HG02884 (cell line): Measurements from ENCODE around the gene GRM3.
A peak's percentile ranks its signal among the peaks of the same experiment; 100 is the strongest.

Source experiments
- ATAC-seq: cut with Tn5 transposase; IDR thresholded peaks from one replicate; pipeline ENCODE4 v1.9.1; 2021; ENCODE audit warnings: mild to moderate bottlenecking, moderate library complexity; ENCODE audit not compliant: unreplicated experiment

The GRM3 gene

DNA sequence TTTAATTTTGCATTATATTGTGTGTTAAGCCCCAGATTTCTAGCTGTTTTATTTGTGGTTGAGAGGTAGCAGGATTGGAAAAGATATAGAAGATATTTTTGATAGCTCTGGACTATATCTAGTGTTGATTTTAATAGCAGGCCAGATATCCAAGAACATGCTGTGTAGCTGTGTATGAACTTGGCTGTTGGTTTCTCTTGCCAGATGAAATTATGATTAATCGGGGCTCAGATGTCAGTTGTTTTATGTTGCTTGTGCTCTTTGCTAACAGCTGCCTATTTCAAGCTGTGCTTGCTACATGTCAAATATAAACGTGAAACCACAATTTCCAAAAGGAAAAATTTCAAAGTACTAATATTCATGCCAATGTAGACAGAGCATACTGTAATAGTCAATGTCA, 141.1 kb downstream of the GRM3 start:
- ATAC-seq: no peak

DNA sequence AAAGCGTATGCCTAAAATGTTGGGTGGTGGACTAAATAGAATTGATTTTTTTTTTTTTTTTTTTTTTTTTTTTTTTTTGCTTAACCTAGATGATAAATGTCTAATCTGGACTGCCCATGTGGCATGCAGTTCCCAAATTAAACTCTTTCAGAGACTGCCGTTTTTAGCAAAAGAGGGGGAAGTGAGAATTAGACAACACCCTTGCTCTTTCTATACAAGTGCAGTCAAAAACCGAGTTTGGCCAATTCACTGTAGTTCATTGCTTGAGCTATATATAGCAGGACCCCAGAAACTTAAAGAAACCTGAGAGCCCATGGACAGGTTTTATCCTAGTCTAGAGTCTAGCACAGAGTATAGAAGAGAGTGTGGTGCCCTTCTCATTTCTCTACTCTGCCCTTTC, 141.9 kb downstream of the GRM3 start:
- peak; percentile 76 for ATAC-seq

DNA sequence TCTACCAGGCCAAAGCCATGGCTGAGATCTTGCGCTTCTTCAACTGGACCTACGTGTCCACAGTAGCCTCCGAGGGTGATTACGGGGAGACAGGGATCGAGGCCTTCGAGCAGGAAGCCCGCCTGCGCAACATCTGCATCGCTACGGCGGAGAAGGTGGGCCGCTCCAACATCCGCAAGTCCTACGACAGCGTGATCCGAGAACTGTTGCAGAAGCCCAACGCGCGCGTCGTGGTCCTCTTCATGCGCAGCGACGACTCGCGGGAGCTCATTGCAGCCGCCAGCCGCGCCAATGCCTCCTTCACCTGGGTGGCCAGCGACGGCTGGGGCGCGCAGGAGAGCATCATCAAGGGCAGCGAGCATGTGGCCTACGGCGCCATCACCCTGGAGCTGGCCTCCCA, 142.7 kb downstream of the GRM3 start:
- no peak for ATAC-seq

DNA sequence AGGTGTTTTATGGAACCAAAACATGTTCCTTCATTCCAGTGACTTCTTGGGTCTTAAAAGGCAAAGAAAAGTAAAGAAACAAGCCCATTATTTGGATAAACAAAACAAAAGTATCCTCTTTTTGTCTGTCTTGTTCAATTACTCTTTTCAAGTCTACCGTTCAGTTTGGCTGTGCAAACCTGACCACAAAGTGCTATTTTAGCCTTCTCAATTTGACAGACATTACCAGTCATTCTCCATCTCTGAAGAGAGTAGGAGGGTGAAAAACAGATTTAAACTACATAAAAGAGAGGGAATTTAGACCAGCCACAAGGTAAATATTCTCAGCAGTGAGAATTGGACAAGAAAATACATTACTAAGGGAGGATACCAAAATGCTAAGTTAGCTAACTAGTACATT, 145.2 kb downstream of the GRM3 start:
- peak; percentile 49 for ATAC-seq

DNA sequence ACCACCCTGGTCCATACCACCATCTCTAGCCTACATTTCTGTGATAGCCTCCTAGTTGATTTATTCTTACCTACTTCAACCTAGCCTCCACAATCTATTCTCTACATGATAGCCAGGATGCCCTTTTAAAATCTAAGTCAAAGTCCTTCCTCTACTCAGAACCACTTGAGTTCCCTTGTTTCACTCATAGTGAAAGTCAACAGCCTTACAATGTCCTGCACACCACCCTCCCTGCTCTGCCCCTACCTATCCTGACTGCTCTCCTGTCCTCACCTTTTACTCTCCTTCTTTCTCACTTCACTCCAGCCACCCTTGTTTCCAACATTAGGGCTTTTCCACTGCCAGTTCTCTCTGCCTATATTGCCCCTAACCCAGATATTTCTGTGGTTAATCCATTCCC, 146.7 kb downstream of the GRM3 start:
- peak; percentile 63 for ATAC-seq

DNA sequence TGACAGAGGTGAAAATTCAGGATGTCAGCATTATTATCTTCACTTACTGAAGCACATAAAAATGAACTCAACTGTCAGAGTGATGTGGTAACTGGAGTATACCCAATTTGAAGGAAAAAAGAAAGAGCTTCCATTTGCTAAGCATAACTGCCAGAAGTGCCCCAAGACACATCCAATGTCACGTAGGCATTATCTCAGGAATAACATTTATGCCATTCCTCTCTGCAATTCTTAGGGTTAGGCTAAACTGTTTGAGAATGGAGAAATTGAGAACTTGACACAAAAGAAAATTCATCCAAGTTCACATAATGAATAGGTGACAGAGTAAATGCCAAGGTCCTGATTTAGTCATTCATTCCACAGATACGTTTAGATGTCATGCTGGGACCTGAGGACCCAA, 148.6 kb downstream of the GRM3 start:
- ATAC-seq: no peak

DNA sequence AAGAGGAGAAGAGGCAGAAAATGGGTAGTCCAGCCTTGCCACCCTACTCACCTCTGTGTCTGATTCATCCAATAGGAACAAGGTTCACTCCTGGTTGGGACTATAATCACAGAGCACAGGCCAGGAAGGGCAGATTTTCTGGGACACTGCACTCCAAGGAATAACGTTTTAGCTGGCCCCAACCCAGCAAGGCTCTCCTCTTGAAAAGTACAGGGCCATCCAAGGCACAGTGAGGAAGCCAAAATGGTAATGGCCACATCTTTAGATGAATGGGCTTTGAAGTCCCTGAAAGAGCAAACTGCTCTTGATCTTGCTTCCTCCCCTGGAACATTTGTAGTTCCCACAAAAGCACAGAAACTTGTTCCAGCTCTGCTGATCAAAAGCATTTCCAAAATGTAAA, 149.4 kb downstream of the GRM3 start:
- no peak for ATAC-seq

DNA sequence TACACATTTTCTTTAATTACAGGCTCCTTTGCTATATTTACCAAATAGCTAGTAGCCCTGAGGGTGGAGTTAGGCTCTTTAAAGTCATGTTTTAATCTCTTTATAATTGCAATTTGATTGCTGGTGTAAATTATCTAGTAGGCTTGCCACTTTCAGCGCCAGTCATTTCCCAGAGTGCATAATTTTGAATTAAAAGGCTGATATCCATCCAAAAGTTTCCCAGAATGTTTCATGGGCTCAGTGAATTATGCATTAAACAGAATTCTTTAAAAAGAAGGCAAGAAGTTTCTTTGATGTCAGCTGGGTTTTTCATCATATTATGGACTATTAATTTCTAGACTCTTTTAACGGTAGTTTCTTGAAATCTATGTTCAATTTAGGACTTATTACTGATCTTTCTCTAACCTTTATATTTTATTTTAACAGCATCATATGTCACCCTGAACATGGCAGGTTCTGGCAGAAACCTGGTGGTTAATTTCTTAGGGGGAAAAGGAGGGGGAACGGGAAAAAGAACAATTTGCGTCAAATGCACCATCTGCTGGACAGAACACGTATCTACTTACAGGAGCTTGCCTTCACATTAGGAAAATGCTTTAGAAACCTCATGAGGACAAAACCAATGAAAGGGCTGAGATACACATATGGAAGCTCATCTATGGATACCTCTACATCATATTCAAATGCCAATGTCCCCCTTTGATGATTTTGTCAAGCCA, 171.1 kb downstream of the GRM3 start:
- ATAC-seq: peak; percentile 68

DNA sequence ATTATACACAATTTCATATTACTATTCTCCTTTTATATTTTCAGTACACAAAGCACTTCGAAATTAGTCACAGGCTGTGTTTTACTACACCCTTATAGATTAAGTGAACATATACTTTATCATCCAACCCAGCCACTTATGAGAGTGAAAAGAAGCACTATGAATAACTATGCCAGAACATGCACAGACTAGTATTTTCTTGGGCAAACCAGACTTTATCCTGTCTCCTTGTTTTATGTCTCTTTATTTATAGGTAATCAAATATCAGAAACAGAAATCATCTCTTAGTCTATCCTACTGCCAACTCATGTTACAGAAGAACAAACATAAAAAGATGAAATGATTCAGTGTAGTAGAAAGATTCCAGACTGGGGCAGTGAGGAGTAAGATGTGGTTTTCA, 171.8 kb downstream of the GRM3 start:
- no peak for ATAC-seq

DNA sequence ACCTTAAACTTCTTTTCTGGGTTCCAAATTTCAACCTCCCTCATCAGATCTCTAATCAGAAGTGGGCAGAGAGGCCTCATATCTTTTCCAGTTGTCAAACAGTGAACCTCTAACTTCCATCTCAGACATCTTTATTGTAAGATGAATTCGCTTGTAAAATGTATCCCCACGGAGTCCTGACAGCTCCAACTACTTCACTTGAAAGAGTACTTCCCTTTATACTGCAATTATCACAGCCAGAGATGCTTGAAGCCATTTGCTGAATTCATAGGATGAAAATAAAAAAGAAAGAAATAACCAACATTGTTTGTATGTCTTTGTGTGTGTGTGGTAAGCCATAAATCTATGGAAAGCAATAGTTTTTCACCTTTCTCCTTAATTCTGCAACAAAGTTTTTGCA, 175.2 kb downstream of the GRM3 start:
- no peak for ATAC-seq

DNA sequence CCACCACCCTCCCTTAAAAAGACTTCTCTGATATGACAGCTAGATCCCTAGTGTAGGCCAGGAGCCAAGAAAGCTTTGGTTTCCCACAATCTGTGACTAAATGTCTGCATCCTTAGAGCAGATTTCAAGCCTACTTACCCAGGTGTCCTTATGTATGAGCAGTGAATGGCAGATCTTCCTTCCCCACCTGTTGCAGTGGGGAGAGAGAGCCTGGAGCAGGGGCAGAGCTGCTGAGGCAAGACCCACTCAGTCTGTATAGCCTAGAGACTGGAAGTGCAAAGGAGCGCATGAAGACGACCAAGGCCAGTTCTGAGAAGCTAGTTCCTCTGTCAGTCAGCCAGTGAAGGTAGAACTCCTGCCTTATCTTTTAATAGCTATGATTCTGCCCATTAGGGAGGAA, 180.1 kb downstream of the GRM3 start:
- no peak for ATAC-seq

DNA sequence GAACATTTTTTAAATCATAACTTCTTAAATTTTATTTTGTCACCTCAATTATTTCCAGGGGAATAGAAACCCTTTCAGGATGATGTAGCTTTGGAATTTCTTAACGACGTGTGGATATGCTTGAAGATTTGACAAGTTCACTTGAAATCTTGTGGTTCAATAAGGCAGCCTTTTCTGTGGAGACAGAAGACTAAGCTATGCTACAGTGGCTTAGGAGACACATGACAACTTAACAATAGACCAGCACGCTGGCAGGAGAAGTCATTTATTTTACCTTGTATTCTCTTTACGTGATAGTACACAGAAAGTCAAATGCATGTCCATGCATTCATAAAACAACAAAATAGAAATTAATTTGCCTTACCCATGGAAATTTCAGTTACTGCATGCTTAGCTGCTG, 181.6 kb downstream of the GRM3 start:
- ATAC-seq: no peak

DNA sequence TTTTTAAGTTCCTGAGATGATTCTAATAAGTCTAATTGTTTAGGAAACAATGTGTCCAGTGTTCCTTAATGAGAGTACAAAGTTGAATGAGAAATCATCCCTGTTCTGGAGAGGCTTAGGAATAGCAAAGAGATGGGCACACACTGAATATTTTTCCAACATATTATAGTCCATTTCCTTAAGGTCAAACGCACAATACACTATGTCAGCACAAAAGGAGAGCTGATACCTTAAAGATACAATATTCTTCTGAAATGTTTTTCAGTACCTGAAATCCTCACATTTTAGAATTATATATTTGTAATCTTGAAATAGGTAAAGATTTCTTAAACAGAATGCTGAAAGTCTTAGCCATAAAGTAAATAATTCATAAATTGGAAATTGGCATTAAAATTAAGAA, 183.2 kb downstream of the GRM3 start:
- no peak for ATAC-seq

DNA sequence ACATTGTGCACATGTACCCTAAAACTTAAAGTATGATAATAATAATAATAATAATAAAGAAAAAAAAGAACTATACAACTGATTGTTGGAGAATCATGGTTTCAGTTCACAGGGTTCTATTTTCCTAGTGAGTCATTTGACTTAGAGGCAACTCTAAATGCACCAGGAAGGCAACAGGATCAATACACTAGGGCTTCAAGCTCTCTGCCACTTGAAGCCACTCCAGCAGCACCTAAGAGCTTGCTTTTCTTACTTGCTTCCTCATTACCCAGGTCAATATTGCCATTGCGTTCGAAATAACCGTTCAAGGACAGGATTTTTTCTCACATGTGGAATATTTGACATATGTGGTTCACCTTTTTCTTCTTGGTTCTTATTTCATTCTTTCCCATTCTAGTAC, 189.7 kb downstream of the GRM3 start:
- ATAC-seq: no peak

DNA sequence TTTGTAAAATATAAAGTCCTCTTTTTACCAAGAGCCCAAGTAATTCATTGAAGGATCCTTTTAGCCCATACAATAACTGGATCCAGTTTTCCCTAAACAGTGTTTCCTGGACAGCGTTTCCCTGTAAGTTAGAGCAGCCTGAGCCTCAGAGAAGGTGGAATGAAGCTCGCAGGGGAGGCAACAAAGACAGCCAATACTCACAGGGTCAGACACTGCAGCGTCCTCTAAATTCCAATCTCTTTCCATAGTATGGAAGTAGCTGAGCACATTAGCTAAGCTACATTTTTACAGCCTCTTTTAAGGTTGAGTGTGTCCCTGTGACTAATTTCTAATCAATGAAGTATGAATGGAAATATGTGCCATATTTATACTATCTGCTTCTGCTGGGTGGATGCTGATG, 193.5 kb downstream of the GRM3 start:
- no peak for ATAC-seq

DNA sequence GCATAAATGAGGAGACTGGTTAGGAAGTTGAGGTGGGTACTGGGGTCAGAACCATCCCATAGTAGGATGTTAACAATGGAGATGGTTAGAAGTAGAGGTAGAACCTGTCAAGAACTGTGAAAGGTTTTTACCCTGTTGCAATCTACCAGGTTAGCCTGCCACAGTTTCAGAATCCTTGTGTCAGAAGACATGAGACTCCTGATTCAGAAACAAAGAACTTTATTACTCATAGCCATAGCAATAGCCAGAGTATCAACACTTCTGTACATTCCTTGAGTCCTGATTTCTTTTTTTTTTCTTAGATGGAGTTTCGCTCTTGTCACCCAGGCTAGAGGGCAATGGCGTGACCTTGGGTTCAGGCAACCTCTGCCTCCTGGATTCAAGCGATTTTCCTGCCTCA, 200.9 kb downstream of the GRM3 start:
- peak; percentile 88 for ATAC-seq

DNA sequence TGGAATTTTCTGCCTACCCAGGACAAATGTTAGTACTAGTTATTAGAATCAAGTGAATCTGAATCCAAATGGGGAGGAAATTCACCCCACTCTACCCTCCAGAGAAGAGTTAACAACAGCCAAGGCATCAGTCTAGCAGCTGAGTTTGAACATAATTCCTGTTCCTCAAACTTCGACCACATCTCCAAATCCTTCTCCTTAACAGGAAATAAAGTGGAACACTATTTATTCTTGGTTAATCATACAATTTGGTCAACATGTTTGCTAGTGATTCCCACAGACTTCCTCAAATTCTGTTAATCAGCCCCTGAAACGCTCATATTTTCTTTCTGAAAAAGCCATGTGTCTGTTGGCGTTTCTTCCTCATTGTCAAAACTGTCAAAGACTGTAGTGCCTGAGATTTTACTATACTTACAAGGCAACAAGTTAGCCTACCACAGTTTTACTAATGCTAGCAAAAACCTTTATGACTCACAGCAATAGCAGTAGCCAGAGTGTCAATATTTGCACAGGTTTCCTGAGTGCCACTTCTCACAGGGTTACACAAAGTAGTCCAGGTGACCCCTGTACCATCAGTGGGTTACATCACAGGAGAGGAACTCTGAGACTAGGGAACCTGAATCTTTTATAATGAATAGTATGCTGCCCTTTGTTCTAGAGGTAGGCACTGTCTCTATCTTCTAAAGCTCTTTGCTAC, 202.9 kb downstream of the GRM3 start:
- ATAC-seq: no peak

DNA sequence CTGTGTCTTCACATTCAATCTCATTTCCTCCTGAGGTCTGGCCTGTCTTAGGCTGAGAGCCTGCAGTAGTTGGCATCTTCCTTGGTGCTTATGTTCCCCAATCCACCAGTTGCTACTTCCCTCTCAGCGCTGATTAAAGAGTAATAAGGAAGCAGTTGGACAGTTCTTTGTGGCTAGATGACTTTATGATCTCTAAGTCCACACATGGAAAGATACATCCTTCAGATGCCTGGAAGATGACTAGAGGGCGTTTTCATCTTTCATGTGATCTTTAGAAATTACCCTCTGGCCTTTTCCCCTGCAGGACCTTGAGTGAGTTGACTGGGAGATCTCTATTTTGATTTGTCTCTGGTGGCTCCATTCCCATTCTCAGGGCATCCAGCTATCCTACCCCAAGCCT, 204.5 kb downstream of the GRM3 start:
- no peak for ATAC-seq

DNA sequence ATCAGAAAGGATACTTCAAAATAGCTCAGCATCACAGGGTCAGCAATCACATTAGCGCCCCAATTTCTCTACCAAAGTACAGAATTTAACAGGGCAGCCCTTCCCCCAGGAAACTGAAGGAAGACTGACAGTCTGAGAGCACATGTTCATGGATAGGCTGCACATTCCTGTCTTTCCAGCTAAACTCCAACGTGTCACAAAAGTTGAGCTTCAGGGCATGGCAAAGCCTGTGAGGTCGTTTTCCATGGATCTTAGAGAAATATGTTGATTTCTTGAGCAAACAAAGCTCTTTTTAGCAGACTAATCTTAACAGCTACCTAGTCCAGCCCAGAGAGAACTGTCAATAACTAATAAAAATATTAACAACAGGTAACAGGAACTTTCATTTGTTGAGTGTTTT, 207.9 kb downstream of the GRM3 start:
- no peak for ATAC-seq

DNA sequence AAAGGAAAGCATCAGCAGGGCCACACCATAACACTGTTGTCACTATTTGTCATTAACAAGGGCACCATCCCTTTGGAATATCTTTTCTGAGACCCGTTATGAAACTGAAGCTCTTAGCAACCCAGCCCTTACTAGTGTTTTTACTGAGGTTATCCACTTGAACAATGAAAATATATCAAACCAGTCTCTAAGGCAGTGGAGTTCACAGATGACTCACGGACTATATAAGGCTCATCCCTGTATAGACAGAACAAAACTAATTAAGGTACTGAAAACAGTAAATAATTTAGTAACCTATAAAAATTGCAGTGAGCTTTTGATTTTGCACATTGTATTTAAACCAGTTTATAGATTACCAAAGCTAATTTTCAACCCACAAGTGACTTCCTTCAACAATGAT, 219.7 kb downstream of the GRM3 start:
- no peak for ATAC-seq

DNA sequence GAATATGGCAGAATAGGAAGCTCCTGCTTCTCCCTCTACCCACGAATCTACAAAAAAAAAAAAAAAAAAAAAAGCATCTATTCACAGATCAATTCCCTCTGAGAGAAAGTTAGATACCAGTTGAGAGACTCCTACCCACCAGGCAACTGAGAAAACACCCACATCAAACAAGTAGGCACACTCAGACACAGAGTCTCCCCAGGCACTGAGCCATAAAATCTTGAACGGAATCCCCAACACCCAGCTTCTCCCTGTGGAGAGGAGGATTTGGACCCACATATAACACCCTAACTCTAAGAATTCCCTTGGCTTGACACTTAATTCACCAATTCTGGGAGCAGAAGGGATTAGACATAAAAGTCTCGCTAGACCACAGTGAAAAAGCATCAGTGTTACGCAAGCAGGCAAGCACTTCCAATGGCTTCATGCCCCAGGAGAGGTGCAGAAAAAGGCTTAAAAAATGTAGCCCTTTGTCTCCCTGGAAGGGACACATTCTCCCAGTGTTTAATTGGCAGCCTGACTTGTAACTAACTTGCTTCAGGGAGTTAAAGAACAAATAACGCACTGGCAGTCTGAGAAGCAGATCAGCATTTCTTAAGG, 223.6 kb downstream of the GRM3 start:
- ATAC-seq: no peak

DNA sequence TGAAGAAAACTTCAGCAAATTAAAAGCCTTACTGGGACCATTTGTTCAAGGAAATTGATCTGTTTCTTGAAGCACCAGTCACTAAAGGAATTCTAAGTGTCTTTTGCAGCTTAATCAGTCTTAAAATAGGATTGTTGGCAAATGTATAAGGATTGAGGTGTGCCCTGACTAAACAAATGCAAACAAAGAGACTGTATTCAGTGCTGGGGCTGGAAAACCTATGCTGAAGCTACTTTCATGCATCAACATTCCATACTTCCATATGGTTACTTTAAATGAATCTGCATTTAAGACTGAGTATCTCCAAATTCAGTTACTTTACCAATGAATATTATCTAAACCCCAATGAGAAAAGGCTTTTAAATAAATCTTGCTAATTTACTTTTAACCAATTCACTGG, 232.4 kb downstream of the GRM3 start:
- ATAC-seq: no peak
